Measurements from ENCODE around the gene SNRNP70. TPM values are rescaled to one million over a fixed set of nuclear protein-coding genes. Genes with fewer than 3 reads are reported as not detected.

Gene SNRNP70
- total and polyA plus RNA-seq, 2 donors (not counting 3 experiments of a cell fraction or from before 2014, with no cell fraction given) = 215 to 300 TPM

- Histone ChIP-seq H3K36me3 (ENCODE audit: control insufficient read depth in 2 of 2, extremely low read depth in 1 of 2, insufficient read depth in 2 of 2, low read length in 2 of 2) (no peaks in the 10 kb centered on the region), H2AFZ (ENCODE audit: low read depth, low read length) (peak overlapping the region; percentile 73), H3K9me3 (replicated peaks; ENCODE audit: control insufficient read depth, insufficient read depth, low read length) (no peaks in the 10 kb centered on the region), H3K27ac (ENCODE audit: insufficient read depth, low read depth, low read length) (no peak overlapping the region), H3K79me2 (ENCODE audit: control insufficient read depth, insufficient read depth, low read length) (no peaks in the 10 kb centered on the region), H4K20me1 (replicated peaks; ENCODE audit: control insufficient read depth, extremely low read depth, insufficient read depth, low read length) (no peaks in the 10 kb centered on the region), H3K4me1 (ENCODE audit: control insufficient read depth, extremely low read depth, insufficient read depth, low read length) (no peaks in the 10 kb centered on the region), H3K9ac (replicated peaks; ENCODE audit: extremely low read depth, insufficient read depth, low read length) (no peak overlapping the region), H3K27me3 (ENCODE audit: control insufficient read depth in 2 of 2, insufficient read depth in 2 of 2, low read length in 2 of 2) (peaks cover 27 to 35% of the 10 kb centered on the region in 2 experiments), H3K4me3 (replicated peaks in 1 of 3; ENCODE audit: insufficient read depth in 1 of 3, low read depth in 1 of 3, low read length in 3 of 3) (no peak overlapping the region), H3K9me1 (replicated peaks; ENCODE audit: control insufficient read depth, extremely low read depth, insufficient read depth, low read length) (no peaks in the 10 kb centered on the region), H3K4me2 (ENCODE audit: insufficient read depth, low read length) (no peak overlapping the region)
- TF ChIP-seq EZH2 (IDR thresholded peaks at IDR 0.05; ENCODE audit: borderline replicate concordance, low read depth, low read length, severe bottlenecking) (peak; percentile 92), JUN (IDR thresholded peaks at IDR 0.05; ENCODE audit: borderline replicate concordance, insufficient read depth, insufficient read length, low read depth) (no peak)
- ChIA-PET CTCF (no interaction called here), POLR2A (no interaction called here)
- DNase-seq (ENCODE audit: low read depth, low spot score) (no peak), FAIRE-seq (no peak)
- intact Hi-C loops (cut with micrococcal nuclease) (no loop called here), dilution Hi-C loops (cut with MboI; ENCODE audit: extremely low pct_ligation_motif_present, low sequenced_read_pairs) (no loop called here)
- no TSS peak for BruUV-seq (replicated peaks)
Observed at GRCh38 chr19:49071860-49072547, 13.2 kb upstream of the SNRNP70 start.

GRCh38 chr19:49073514-49074378, 11.5 kb upstream of the SNRNP70 start:
- no peak for FAIRE-seq
- no peaks in the 10 kb centered on the region for H3K9me1 ChIP-seq (replicated peaks; ENCODE audit: control insufficient read depth, extremely low read depth, insufficient read depth, low read length)
- CTCF ChIA-PET = interaction anchor here (0.6 to 3.4 kb wide), 11 partner anchors 8 to 153 kb away, joined by 3 to 18 read pairs (median 4); partner anchors contain the start of gene NTF4

More at GRCh38 chr19:49073514-49074378, 11.5 kb upstream of the SNRNP70 start:
- intact Hi-C loops (cut with micrococcal nuclease) (loop anchor here (1.0 to 2.0 kb wide), 2 partner anchors 73 to 75 kb away; no protein-coding TSS in a partner anchor), dilution Hi-C loops (cut with MboI; ENCODE audit: extremely low pct_ligation_motif_present, low sequenced_read_pairs) (no loop called here)
- no peak overlapping the region for H3K9ac ChIP-seq (replicated peaks; ENCODE audit: extremely low read depth, insufficient read depth, low read length)
- POLR2A ChIA-PET = no interaction called here
- no peak for DNase-seq (ENCODE audit: low read depth, low spot score)
- TF ChIP-seq FOS (IDR thresholded peaks at IDR 0.05; ENCODE audit: borderline replicate concordance, insufficient read depth, low read length) (no peak), MYC (IDR thresholded peaks at IDR 0.05; ENCODE audit: low read depth, low read length) (no peak), CTCF (IDR thresholded peaks at IDR 0.05; ENCODE audit: extremely low read depth in 1 of 2, insufficient read depth in 1 of 2, low read depth in 1 of 2, low read length in 2 of 2) (peak in 1 of 2 donors; percentile 8)
- no peaks in the 10 kb centered on the region for H3K9me3 ChIP-seq (replicated peaks; ENCODE audit: control insufficient read depth, insufficient read depth, low read length)
- no peaks in the 10 kb centered on the region for H3K79me2 ChIP-seq (ENCODE audit: control insufficient read depth, insufficient read depth, low read length)
- H3K36me3 ChIP-seq (ENCODE audit: control insufficient read depth in 2 of 2, extremely low read depth in 1 of 2, insufficient read depth in 2 of 2, low read length in 2 of 2) = no peaks in the 10 kb centered on the region
- H2AFZ ChIP-seq (ENCODE audit: low read depth, low read length) = no peak overlapping the region
- H3K27me3 ChIP-seq (ENCODE audit: control insufficient read depth in 2 of 2, insufficient read depth in 2 of 2, low read length in 2 of 2) = peaks cover 22 to 24% of the 10 kb centered on the region in 2 experiments
- H3K27ac ChIP-seq (ENCODE audit: insufficient read depth, low read depth, low read length) = no peak overlapping the region
- no peaks in the 10 kb centered on the region for H3K4me1 ChIP-seq (ENCODE audit: control insufficient read depth, extremely low read depth, insufficient read depth, low read length)
- no peaks in the 10 kb centered on the region for H4K20me1 ChIP-seq (replicated peaks; ENCODE audit: control insufficient read depth, extremely low read depth, insufficient read depth, low read length)
- no peak overlapping the region for H3K4me3 ChIP-seq (replicated peaks in 1 of 3; ENCODE audit: insufficient read depth in 1 of 3, low read depth in 1 of 3, low read length in 3 of 3)
- no peak overlapping the region for H3K4me2 ChIP-seq (ENCODE audit: insufficient read depth, low read length)
- no TSS peak for BruUV-seq (replicated peaks)
